Endothelial cell of umbilical vein (primary cell): ENCODE measurements around the gene C16orf82. TPM values are rescaled to one million over a fixed set of nuclear protein-coding genes. Genes with fewer than 3 reads are reported as not detected.

Source experiments
- BruUV-seq: library from RNA; stranded (reverse); fragments of 400-500 nt; replicated peaks from 2 replicates; lab custom pipeline; 2021; lab: Mats Ljungman, UMichigan
- CTCF ChIA-PET: fragments of 300-600, 350-600 bp; sonication (Branson Sonifier 250); formaldehyde crosslinking; loops from one replicate; lab custom pipeline; 2021; ENCODE audit warnings: antibody characterized with exemption, inconsistent platforms; lab: Charles Lee
- POLR2A ChIA-PET: fragments of 300-600, 350-600 bp; sonication (Branson Sonifier 250); formaldehyde crosslinking; loops from one replicate; lab custom pipeline; 2021; ENCODE audit warnings: antibody characterized with exemption, inconsistent platforms; lab: Charles Lee
- DNase-seq: peaks from one replicate; pipeline ENCODE4 v3.0.0-alpha.2; 2011; ENCODE audit warnings: low read depth, low spot score
- FAIRE-seq: peaks from 2 replicates; lab custom pipeline; 2011; peaks lifted over from hg19 to GRCh38; lab: Jason Lieb, UNC
- H2AFZ ChIP-seq: 2 replicates; pipeline ENCODE4 v1.6.0; 2012; ENCODE audit warnings: low read depth, low read length, control low read depth, inconsistent platforms
- H3K27ac ChIP-seq: 2 replicates; pipeline ENCODE4 v1.5.1; 2011; ENCODE audit warnings: low read depth, mild to moderate bottlenecking, control low read depth, low read length, moderate library complexity; ENCODE audit not compliant: insufficient read depth
- H3K27me3 ChIP-seq, 2 experiments: 2 replicates each; pipeline versions ENCODE4 v1.6.0 to v1.6.1; 2011; ENCODE audit warnings: low read length in 2 of 2, mixed read lengths in 1 of 2; ENCODE audit not compliant: control insufficient read depth in 2 of 2, insufficient read depth in 2 of 2
- H3K36me3 ChIP-seq, 2 experiments: 2 replicates in 1 of 2; 3 replicates in 1 of 2; pipeline ENCODE4 v1.5.1; 2011; ENCODE audit warnings: low read length in 2 of 2, mild to moderate bottlenecking in 1 of 2, moderate library complexity in 1 of 2; ENCODE audit not compliant: control insufficient read depth in 2 of 2, insufficient read depth in 2 of 2; ENCODE audit errors: extremely low read depth in 1 of 2
- H3K4me1 ChIP-seq: 3 replicates; pipeline ENCODE4 v1.5.1; 2011; ENCODE audit warnings: mild to moderate bottlenecking, low read length; ENCODE audit not compliant: control insufficient read depth, insufficient read depth; ENCODE audit errors: extremely low read depth
- H3K4me2 ChIP-seq: 2 replicates; pipeline ENCODE4 v1.6.1; 2011; ENCODE audit warnings: low read length, control low read depth, mixed read lengths; ENCODE audit not compliant: insufficient read depth
- H3K4me3 ChIP-seq, 3 experiments: fragments of 200-600 bp in 1 of 3; sonication (generic), shearing (Covaris generic) in 1 of 3; replicated peaks in 1 of 3; 2 replicates each; pipeline ENCODE4 v1.5.1; 2011 to 2016; ENCODE audit warnings: control low read depth in 3 of 3, low read length in 3 of 3, mild to moderate bottlenecking in 2 of 3, inconsistent platforms in 1 of 3, low read depth in 1 of 3, moderate library complexity in 1 of 3; ENCODE audit not compliant: insufficient read depth in 1 of 3
- H3K79me2 ChIP-seq: 2 replicates; pipeline ENCODE4 v1.6.0; 2012; ENCODE audit warnings: low read length, inconsistent platforms; ENCODE audit not compliant: control insufficient read depth, insufficient read depth
- H3K9ac ChIP-seq: replicated peaks from 2 replicates; pipeline ENCODE3; 2011; ENCODE audit warnings: low read length, control low read depth; ENCODE audit not compliant: insufficient read depth; ENCODE audit errors: extremely low read depth
- H3K9me1 ChIP-seq: replicated peaks from 3 replicates; pipeline ENCODE4 v1.6.0; 2011; ENCODE audit warnings: mild to moderate bottlenecking, low read length; ENCODE audit not compliant: control insufficient read depth, insufficient read depth; ENCODE audit errors: extremely low read depth
- H3K9me3 ChIP-seq: replicated peaks from 2 replicates; pipeline ENCODE4 v1.5.1; 2012; ENCODE audit warnings: low read length, inconsistent platforms; ENCODE audit not compliant: control insufficient read depth, insufficient read depth
- H4K20me1 ChIP-seq: replicated peaks from 2 replicates; pipeline ENCODE3; 2011; ENCODE audit warnings: mild to moderate bottlenecking, low read length; ENCODE audit not compliant: control insufficient read depth, insufficient read depth; ENCODE audit errors: extremely low read depth
- EZH2 ChIP-seq: IDR thresholded peaks from 2 replicates; pipeline ENCODE4 v1.6.1; 2012; ENCODE audit warnings: borderline replicate concordance, low read depth, mild to moderate bottlenecking, moderate library complexity, low read length, inconsistent platforms; ENCODE audit not compliant: severe bottlenecking
- FOS ChIP-seq: IDR thresholded peaks from 2 replicates; pipeline ENCODE4 v1.6.1; 2011; ENCODE audit warnings: mild to moderate bottlenecking, low read length, moderate library complexity, borderline replicate concordance; ENCODE audit not compliant: insufficient read depth
- GATA2 ChIP-seq: IDR thresholded peaks from 2 replicates; pipeline ENCODE4 v1.7.0; 2011; ENCODE audit warnings: low read depth, mild to moderate bottlenecking, moderate library complexity, mixed read lengths, low read length; ENCODE audit not compliant: insufficient read length, insufficient read depth
- JUN ChIP-seq: IDR thresholded peaks from 2 replicates; pipeline ENCODE4 v1.6.1; 2011; ENCODE audit warnings: borderline replicate concordance, low read depth; ENCODE audit not compliant: insufficient read length, insufficient read depth
- MYC ChIP-seq: IDR thresholded peaks from one replicate; pipeline ENCODE4 v1.6.1; 2011; ENCODE audit warnings: mild to moderate bottlenecking, low read depth, low read length
- POLR2AphosphoS5 ChIP-seq: IDR thresholded peaks from 2 replicates; pipeline ENCODE4 v1.6.1; 2012; ENCODE audit warnings: low read depth, mild to moderate bottlenecking, control low read depth, low read length, moderate library complexity; ENCODE audit not compliant: insufficient read depth
- dilution Hi-C: fragments of 300-500 bp; cut with MboI; formaldehyde crosslinking; loops from one replicate; pipeline ENCODE4 v1.15.0; 2019; ENCODE audit warnings: low sequenced_read_pairs; ENCODE audit not compliant: extremely low pct_ligation_motif_present
- intact Hi-C: fragments of 100-400 bp; cut with micrococcal nuclease; formaldehyde crosslinking; loops from one replicate; pipeline ENCODE4 v1.10.0; 2022
- polyA plus RNA-seq, 4 experiments: library from polyadenylated mRNA; depleted of rRNA in 3 of 4; stranded (reverse) in 3 of 4; unstranded in 1 of 4; fragments of >200 nt; gene quantifications; 2 replicates each; pipeline versions ENCODE4 v1.2.1 to v1.2.3, GENCODE V29; 2011 to 2012; ENCODE audit warnings: missing spikeins in 1 of 4
- total RNA-seq: library from RNA; stranded (reverse); gene quantifications from 2 replicates; pipeline ENCODE4 v1.2.3, GENCODE V29; 2021
- TF ChIP-seq, protein P1 (sequence below): IDR thresholded peaks from 2 replicates; pipeline ENCODE4 v1.6.1; 2011; ENCODE audit not compliant: insufficient read depth, insufficient read length
- TF ChIP-seq, protein P2 (sequence below), 2 donors: IDR thresholded peaks; 1 replicate in 1 of 2; 2 replicates in 1 of 2; pipeline ENCODE4 v1.5.1; 2011; ENCODE audit warnings: low read length in 2 of 2, mild to moderate bottlenecking in 2 of 2, moderate library complexity in 2 of 2, control low read depth in 1 of 2, inconsistent platforms in 1 of 2, low read depth in 1 of 2; ENCODE audit not compliant: insufficient read depth in 1 of 2; ENCODE audit errors: extremely low read depth in 1 of 2

Gene C16orf82
- total and polyA plus RNA-seq, 2 donors (not counting 3 experiments of a cell fraction or from before 2014, with no cell fraction given): not detected

DNA sequence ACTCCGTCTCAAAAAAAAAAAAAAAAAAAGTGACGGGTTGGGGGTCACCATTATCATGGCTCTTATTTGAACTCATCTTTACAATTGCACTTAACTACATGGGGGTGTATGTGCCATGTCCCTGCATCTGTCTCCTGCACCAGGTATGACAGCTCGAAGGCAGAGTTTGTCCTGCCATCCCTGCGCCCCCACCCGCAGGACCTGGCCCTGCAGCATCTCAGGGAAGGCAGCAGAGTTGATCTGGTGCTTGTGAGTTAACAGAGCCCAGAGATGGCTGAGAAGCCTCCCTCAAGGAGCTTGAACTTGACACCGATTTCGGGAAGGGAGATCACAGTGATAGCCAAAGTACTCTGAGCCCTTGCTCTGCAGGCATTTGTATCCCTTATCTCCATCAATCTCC, 44.8 kb downstream of the C16orf82 start:
- intact Hi-C loops: no loop called here
- dilution Hi-C loops: no loop called here
- POLR2A ChIA-PET: no interaction called here
- no peaks in the 10 kb centered on the region for H3K9me3 ChIP-seq
- H2AFZ ChIP-seq: no peak overlapping the region
- no peak overlapping the region for H3K27ac ChIP-seq
- FAIRE-seq: no peak
- CTCF ChIA-PET: interaction anchor here (1.2 to 2.6 kb wide), 6 partner anchors 9 to 1885 kb away, joined by 4 to 21 read pairs (median 8); no protein-coding TSS in a partner anchor
- no peaks in the 10 kb centered on the region for H3K4me1 ChIP-seq
- no peak overlapping the region for H3K4me2 ChIP-seq
- H3K36me3 ChIP-seq: no peaks in the 10 kb centered on the region
- H3K27me3 ChIP-seq: no peaks in the 10 kb centered on the region
- H3K79me2 ChIP-seq: no peaks in the 10 kb centered on the region
- no peaks in the 10 kb centered on the region for H4K20me1 ChIP-seq
- H3K9me1 ChIP-seq: no peaks in the 10 kb centered on the region
- TF ChIP-seq POLR2AphosphoS5: no peak
- TF ChIP-seq, protein P1, sequence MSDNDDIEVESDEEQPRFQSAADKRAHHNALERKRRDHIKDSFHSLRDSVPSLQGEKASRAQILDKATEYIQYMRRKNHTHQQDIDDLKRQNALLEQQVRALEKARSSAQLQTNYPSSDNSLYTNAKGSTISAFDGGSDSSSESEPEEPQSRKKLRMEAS: no peak
- no peak for TF ChIP-seq FOS
- TF ChIP-seq EZH2: no peak
- TF ChIP-seq, protein P2, sequence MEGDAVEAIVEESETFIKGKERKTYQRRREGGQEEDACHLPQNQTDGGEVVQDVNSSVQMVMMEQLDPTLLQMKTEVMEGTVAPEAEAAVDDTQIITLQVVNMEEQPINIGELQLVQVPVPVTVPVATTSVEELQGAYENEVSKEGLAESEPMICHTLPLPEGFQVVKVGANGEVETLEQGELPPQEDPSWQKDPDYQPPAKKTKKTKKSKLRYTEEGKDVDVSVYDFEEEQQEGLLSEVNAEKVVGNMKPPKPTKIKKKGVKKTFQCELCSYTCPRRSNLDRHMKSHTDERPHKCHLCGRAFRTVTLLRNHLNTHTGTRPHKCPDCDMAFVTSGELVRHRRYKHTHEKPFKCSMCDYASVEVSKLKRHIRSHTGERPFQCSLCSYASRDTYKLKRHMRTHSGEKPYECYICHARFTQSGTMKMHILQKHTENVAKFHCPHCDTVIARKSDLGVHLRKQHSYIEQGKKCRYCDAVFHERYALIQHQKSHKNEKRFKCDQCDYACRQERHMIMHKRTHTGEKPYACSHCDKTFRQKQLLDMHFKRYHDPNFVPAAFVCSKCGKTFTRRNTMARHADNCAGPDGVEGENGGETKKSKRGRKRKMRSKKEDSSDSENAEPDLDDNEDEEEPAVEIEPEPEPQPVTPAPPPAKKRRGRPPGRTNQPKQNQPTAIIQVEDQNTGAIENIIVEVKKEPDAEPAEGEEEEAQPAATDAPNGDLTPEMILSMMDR (IDR thresholded peaks at IDR 0.05; ENCODE audit: extremely low read depth in 1 of 2, insufficient read depth in 1 of 2, low read depth in 1 of 2, low read length in 2 of 2): no peak
- no peak for TF ChIP-seq GATA2
- TF ChIP-seq MYC: no peak
- TF ChIP-seq JUN: no peak
- DNase-seq: no peak
- BruUV-seq: no TSS peak
- no peak overlapping the region for H3K9ac ChIP-seq
- H3K4me3 ChIP-seq: no peak overlapping the region
